ENCODE data around the gene SSH2. TPM values are rescaled to one million over a fixed set of nuclear protein-coding genes. Genes with fewer than 3 reads are reported as not detected.
"Not testable (repeated sequence)": the region's sequence is repeated elsewhere in the genome, so short reads cannot be mapped to it uniquely, and the experiment has no call there.

Gene SSH2
- polyA plus RNA-seq, 1 donor from 2014 or later: 16.6 TPM

DNA sequence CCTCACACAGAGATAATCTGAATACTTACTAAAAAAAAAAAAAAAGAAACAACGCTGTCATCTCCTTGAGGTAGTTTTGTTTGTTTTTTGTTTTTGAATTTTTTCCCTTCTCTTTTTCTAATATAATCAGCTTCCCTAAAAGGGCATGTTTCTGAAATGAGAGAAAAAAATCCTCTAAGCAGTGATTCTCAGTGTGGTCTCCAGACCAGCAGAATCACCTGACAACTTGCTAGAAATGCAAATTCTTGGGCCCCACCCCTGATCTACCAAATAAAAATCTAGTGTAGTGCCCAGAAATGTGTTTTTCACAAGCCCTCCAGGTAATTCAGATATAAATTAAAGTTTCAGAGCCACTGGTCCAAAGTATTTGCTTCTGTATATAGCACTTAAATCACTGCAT lies 65.4 kb downstream of the SSH2 start:
- Histone ChIP-seq H3K9me2 (ENCODE audit: insufficient read depth, low read length) (no peaks in the 10 kb centered on the region), H3K9me3 (ENCODE audit: low read length) (no peaks in the 10 kb centered on the region), H3K27ac (ENCODE audit: low read length) (no peak overlapping the region), H3K79me2 (replicated peaks; ENCODE audit: insufficient read depth, low read length) (peaks cover 14% of the 10 kb centered on the region), H3K4me2 (ENCODE audit: low read length) (no peak overlapping the region), H3K27me3 (ENCODE audit: insufficient read depth, low read depth, low read length) (no peaks in the 10 kb centered on the region), H3K36me3 (ENCODE audit: insufficient read depth, low read length) (no peaks in the 10 kb centered on the region), H3K4me3 (ENCODE audit: low read length) (no peak overlapping the region), H3F3A (ENCODE audit: insufficient read depth, low read length, poor library complexity, severe bottlenecking) (no peaks in the 10 kb centered on the region), H3K9ac (ENCODE audit: low read length) (no peak overlapping the region), H2AFZ (ENCODE audit: low read depth, low read length) (no peak overlapping the region), H4K20me1 (ENCODE audit: insufficient read depth) (no peaks in the 10 kb centered on the region)
- TF ChIP-seq SMC3 (conservative IDR thresholded peaks at IDR 0.05; ENCODE audit: poor library complexity) (no peak), MXI1 (conservative IDR thresholded peaks at IDR 0.05; ENCODE audit: poor library complexity, severe bottlenecking) (no peak), RAD21 (conservative IDR thresholded peaks at IDR 0.05) (no peak), POLR2AphosphoS5 (IDR thresholded peaks at IDR 0.05) (no peak), EZH2 (IDR thresholded peaks at IDR 0.05; ENCODE audit: borderline replicate concordance, insufficient read depth, low read length, poor library complexity, severe bottlenecking) (no peak), TAF1 (IDR thresholded peaks at IDR 0.05; ENCODE audit: low read depth) (no peak), EP300 (conservative IDR thresholded peaks at IDR 0.05; ENCODE audit: poor library complexity, severe bottlenecking) (no peak)
- TF ChIP-seq, protein P1, sequence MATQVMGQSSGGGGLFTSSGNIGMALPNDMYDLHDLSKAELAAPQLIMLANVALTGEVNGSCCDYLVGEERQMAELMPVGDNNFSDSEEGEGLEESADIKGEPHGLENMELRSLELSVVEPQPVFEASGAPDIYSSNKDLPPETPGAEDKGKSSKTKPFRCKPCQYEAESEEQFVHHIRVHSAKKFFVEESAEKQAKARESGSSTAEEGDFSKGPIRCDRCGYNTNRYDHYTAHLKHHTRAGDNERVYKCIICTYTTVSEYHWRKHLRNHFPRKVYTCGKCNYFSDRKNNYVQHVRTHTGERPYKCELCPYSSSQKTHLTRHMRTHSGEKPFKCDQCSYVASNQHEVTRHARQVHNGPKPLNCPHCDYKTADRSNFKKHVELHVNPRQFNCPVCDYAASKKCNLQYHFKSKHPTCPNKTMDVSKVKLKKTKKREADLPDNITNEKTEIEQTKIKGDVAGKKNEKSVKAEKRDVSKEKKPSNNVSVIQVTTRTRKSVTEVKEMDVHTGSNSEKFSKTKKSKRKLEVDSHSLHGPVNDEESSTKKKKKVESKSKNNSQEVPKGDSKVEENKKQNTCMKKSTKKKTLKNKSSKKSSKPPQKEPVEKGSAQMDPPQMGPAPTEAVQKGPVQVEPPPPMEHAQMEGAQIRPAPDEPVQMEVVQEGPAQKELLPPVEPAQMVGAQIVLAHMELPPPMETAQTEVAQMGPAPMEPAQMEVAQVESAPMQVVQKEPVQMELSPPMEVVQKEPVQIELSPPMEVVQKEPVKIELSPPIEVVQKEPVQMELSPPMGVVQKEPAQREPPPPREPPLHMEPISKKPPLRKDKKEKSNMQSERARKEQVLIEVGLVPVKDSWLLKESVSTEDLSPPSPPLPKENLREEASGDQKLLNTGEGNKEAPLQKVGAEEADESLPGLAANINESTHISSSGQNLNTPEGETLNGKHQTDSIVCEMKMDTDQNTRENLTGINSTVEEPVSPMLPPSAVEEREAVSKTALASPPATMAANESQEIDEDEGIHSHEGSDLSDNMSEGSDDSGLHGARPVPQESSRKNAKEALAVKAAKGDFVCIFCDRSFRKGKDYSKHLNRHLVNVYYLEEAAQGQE (IDR thresholded peaks at IDR 0.05; ENCODE audit: borderline replicate concordance): no peak
- TF ChIP-seq, protein P2, sequence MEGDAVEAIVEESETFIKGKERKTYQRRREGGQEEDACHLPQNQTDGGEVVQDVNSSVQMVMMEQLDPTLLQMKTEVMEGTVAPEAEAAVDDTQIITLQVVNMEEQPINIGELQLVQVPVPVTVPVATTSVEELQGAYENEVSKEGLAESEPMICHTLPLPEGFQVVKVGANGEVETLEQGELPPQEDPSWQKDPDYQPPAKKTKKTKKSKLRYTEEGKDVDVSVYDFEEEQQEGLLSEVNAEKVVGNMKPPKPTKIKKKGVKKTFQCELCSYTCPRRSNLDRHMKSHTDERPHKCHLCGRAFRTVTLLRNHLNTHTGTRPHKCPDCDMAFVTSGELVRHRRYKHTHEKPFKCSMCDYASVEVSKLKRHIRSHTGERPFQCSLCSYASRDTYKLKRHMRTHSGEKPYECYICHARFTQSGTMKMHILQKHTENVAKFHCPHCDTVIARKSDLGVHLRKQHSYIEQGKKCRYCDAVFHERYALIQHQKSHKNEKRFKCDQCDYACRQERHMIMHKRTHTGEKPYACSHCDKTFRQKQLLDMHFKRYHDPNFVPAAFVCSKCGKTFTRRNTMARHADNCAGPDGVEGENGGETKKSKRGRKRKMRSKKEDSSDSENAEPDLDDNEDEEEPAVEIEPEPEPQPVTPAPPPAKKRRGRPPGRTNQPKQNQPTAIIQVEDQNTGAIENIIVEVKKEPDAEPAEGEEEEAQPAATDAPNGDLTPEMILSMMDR (IDR thresholded peaks at IDR 0.05; ENCODE audit: poor library complexity, severe bottlenecking): no peak

- H3F3A ChIP-seq (ENCODE audit: insufficient read depth, low read length, poor library complexity, severe bottlenecking); H3K9ac ChIP-seq (ENCODE audit: low read length); H3K4me3 ChIP-seq (ENCODE audit: low read length); H3K27me3 ChIP-seq (ENCODE audit: insufficient read depth, low read depth, low read length); H3K4me2 ChIP-seq (ENCODE audit: low read length); H3K36me3 ChIP-seq (ENCODE audit: insufficient read depth, low read length); H3K27ac ChIP-seq (ENCODE audit: low read length); H3K9me3 ChIP-seq (ENCODE audit: low read length); H4K20me1 ChIP-seq (ENCODE audit: insufficient read depth); H3K9me2 ChIP-seq (ENCODE audit: insufficient read depth, low read length); H2AFZ ChIP-seq (ENCODE audit: low read depth, low read length): not testable (repeated sequence)
- peaks cover 12% of the 10 kb centered on the region for H3K79me2 ChIP-seq (replicated peaks; ENCODE audit: insufficient read depth, low read length)
These were observed 65.9 kb downstream of the SSH2 start for GRCh38 chr17:29864123-29864522.

- no peak overlapping the region for H3K4me3 ChIP-seq (ENCODE audit: low read length)
- H3F3A ChIP-seq (ENCODE audit: insufficient read depth, low read length, poor library complexity, severe bottlenecking): no peaks in the 10 kb centered on the region
- peaks cover 9% of the 10 kb centered on the region for H3K79me2 ChIP-seq (replicated peaks; ENCODE audit: insufficient read depth, low read length)
- H3K9me2 ChIP-seq (ENCODE audit: insufficient read depth, low read length): no peaks in the 10 kb centered on the region
- no peaks in the 10 kb centered on the region for H3K9me3 ChIP-seq (ENCODE audit: low read length)
- H3K27ac ChIP-seq (ENCODE audit: low read length): no peak overlapping the region
- H3K4me2 ChIP-seq (ENCODE audit: low read length): no peak overlapping the region
- no peaks in the 10 kb centered on the region for H3K36me3 ChIP-seq (ENCODE audit: insufficient read depth, low read length)
- no peak overlapping the region for H3K9ac ChIP-seq (ENCODE audit: low read length)
- no peak overlapping the region for H2AFZ ChIP-seq (ENCODE audit: low read depth, low read length)
- H4K20me1 ChIP-seq (ENCODE audit: insufficient read depth): no peaks in the 10 kb centered on the region
- TF ChIP-seq, protein P1 (IDR thresholded peaks at IDR 0.05; ENCODE audit: borderline replicate concordance): no peak
- TF ChIP-seq SMC3 (conservative IDR thresholded peaks at IDR 0.05; ENCODE audit: poor library complexity) (no peak), TAF1 (IDR thresholded peaks at IDR 0.05; ENCODE audit: low read depth) (no peak), EZH2 (IDR thresholded peaks at IDR 0.05; ENCODE audit: borderline replicate concordance, insufficient read depth, low read length, poor library complexity, severe bottlenecking) (no peak), RAD21 (conservative IDR thresholded peaks at IDR 0.05) (no peak), MXI1 (conservative IDR thresholded peaks at IDR 0.05; ENCODE audit: poor library complexity, severe bottlenecking) (no peak), EP300 (conservative IDR thresholded peaks at IDR 0.05; ENCODE audit: poor library complexity, severe bottlenecking) (no peak), POLR2AphosphoS5 (IDR thresholded peaks at IDR 0.05) (no peak)
- TF ChIP-seq, protein P2 (IDR thresholded peaks at IDR 0.05; ENCODE audit: poor library complexity, severe bottlenecking): no peak
- no peaks in the 10 kb centered on the region for H3K27me3 ChIP-seq (ENCODE audit: insufficient read depth, low read depth, low read length)
These were observed 67.1 kb downstream of the SSH2 start for GRCh38 chr17:29862951-29863350.

All from neural cell (in vitro differentiated cells).